ENCODE measurements around the gene S100A6.

S100A6 gene

GRCh38 chr1:153550827-153551500 lies 15.2 kb upstream of the S100A6 start:
- Histone ChIP-seq H3K4me3 (ENCODE audit: control insufficient read depth in 1 of 7, extremely low read depth in 1 of 7, insufficient read depth in 4 of 7, low read depth in 2 of 7, low read length in 6 of 7) (peak overlapping the region in 1 of 7 experiments; percentile 17), H3K36me3 (ENCODE audit: control insufficient read depth in 4 of 4, insufficient read depth in 4 of 4, low read length in 3 of 4) (no peaks in the 10 kb centered on the region), H3K27ac (ENCODE audit: insufficient read depth in 1 of 2, low read depth in 1 of 2, low read length in 2 of 2, poor library complexity in 1 of 2, severe bottlenecking in 2 of 2) (peak overlapping the region in 1 of 2 experiments; percentile 8), H3K4me1 (ENCODE audit: control extremely low read depth in 1 of 4, control insufficient read depth in 4 of 4, insufficient read depth in 4 of 4, low read length in 3 of 4) (peaks cover 0 to 76% (median 41%) of the 10 kb centered on the region in 4 experiments), H3K27me3 (replicated peaks in 2 of 5; ENCODE audit: control insufficient read depth in 4 of 5, insufficient read depth in 5 of 5, low read length in 4 of 5) (no peaks in the 10 kb centered on the region), H3K9me3 (ENCODE audit: control extremely low read depth in 1 of 5, control insufficient read depth in 4 of 5, insufficient read depth in 2 of 5, low read depth in 1 of 5, low read length in 4 of 5) (no peaks in the 10 kb centered on the region)
- WGBS (ENCODE audit: insufficient coverage) = 31% methylated on average over 9 of the region's 10 CpGs
- DNase-seq = peak in 2 of 3 donors; percentile 49 to 50
- POLR2A ChIA-PET = no interaction called here
- CTCF ChIA-PET = interaction anchor here (1.1 to 6.8 kb wide), 6 partner anchors 9 to 77 kb away, joined by 3 to 64 read pairs (median 14); partner anchors contain the start of genes S100A1, S100A2 and S100A6

GRCh38 chr1:153550398-153550758 lies 14.6 kb upstream of the S100A6 start:
- 100% methylated on average over 2 of the region's 4 CpGs for WGBS (ENCODE audit: insufficient coverage)
- Histone ChIP-seq H3K9me3 (ENCODE audit: control extremely low read depth in 1 of 5, control insufficient read depth in 4 of 5, insufficient read depth in 2 of 5, low read depth in 1 of 5, low read length in 4 of 5) (no peaks in the 10 kb centered on the region), H3K27me3 (replicated peaks in 2 of 5; ENCODE audit: control insufficient read depth in 4 of 5, insufficient read depth in 5 of 5, low read length in 4 of 5) (no peaks in the 10 kb centered on the region), H3K27ac (ENCODE audit: insufficient read depth in 1 of 2, low read depth in 1 of 2, low read length in 2 of 2, poor library complexity in 1 of 2, severe bottlenecking in 2 of 2) (peak overlapping the region in 1 of 2 experiments; percentile 8), H3K4me1 (ENCODE audit: control extremely low read depth in 1 of 4, control insufficient read depth in 4 of 4, insufficient read depth in 4 of 4, low read length in 3 of 4) (peaks cover 0 to 82% (median 47%) of the 10 kb centered on the region in 4 experiments), H3K36me3 (ENCODE audit: control insufficient read depth in 4 of 4, insufficient read depth in 4 of 4, low read length in 3 of 4) (no peaks in the 10 kb centered on the region), H3K4me3 (ENCODE audit: control insufficient read depth in 1 of 7, extremely low read depth in 1 of 7, insufficient read depth in 4 of 7, low read depth in 2 of 7, low read length in 6 of 7) (no peak overlapping the region)
- POLR2A ChIA-PET = no interaction called here
- CTCF ChIA-PET = interaction anchor here (1.0 to 6.8 kb wide), 6 partner anchors 9 to 27 kb away, joined by 3 to 64 read pairs (median 14); partner anchors contain the start of genes S100A2 and S100A6
- DNase-seq = no peak

GRCh38 chr1:153549741-153550397 lies 14.1 kb upstream of the S100A6 start:
- H3K4me1 ChIP-seq (ENCODE audit: control extremely low read depth in 1 of 4, control insufficient read depth in 4 of 4, insufficient read depth in 4 of 4, low read length in 3 of 4) = peaks cover 0 to 87% (median 52%) of the 10 kb centered on the region in 4 experiments

GRCh38 chr1:153548722-153549688 lies 13.2 kb upstream of the S100A6 start, which contains the start of gene S100A3:
Gene S100A3, minus strand, starts transcription at chr1:153549258. Its CDS starts 773 bp downstream, at chr1:153548485.
- no peak within 1 kb of the TSS for H3K4me3 ChIP-seq (ENCODE audit: control insufficient read depth in 1 of 7, extremely low read depth in 1 of 7, insufficient read depth in 4 of 7, low read depth in 2 of 7, low read length in 6 of 7)
- CTCF ChIA-PET = interaction anchor here (1.6 to 6.8 kb wide), 5 partner anchors 13 to 23 kb away, joined by 8 to 64 read pairs (median 15); partner anchors contain the start of gene S100A6
- H3K4me1 ChIP-seq (ENCODE audit: control extremely low read depth in 1 of 4, control insufficient read depth in 4 of 4, insufficient read depth in 4 of 4, low read length in 3 of 4) = peaks cover 0 to 89% (median 55%) of the 10 kb centered on the region in 4 experiments
- no peaks in the 10 kb centered on the region for H3K27me3 ChIP-seq (replicated peaks in 2 of 5; ENCODE audit: control insufficient read depth in 4 of 5, insufficient read depth in 5 of 5, low read length in 4 of 5)
- H3K36me3 ChIP-seq (ENCODE audit: control insufficient read depth in 4 of 4, insufficient read depth in 4 of 4, low read length in 3 of 4) = peaks cover 0 to 7% (median 5%) of the 10 kb centered on the region in 4 experiments
- POLR2A ChIA-PET = no interaction called here
- 95% methylated on average over 9 of the region's 14 CpGs for WGBS (ENCODE audit: insufficient coverage)
- no peaks in the 10 kb centered on the region for H3K9me3 ChIP-seq (ENCODE audit: control extremely low read depth in 1 of 5, control insufficient read depth in 4 of 5, insufficient read depth in 2 of 5, low read depth in 1 of 5, low read length in 4 of 5)
- no peak within 1 kb of the TSS for H3K27ac ChIP-seq (ENCODE audit: insufficient read depth in 1 of 2, low read depth in 1 of 2, low read length in 2 of 2, poor library complexity in 1 of 2, severe bottlenecking in 2 of 2)
- DNase-seq = no peak

More at GRCh38 chr1:153549741-153550397, 14.1 kb upstream of the S100A6 start:
- ChIA-PET CTCF (interaction anchor here (1.0 to 6.8 kb wide), 5 partner anchors 10 to 28 kb away, joined by 3 to 64 read pairs (median 15); partner anchors contain the start of gene S100A6), POLR2A (no interaction called here)
- Histone ChIP-seq H3K27ac (ENCODE audit: insufficient read depth in 1 of 2, low read depth in 1 of 2, low read length in 2 of 2, poor library complexity in 1 of 2, severe bottlenecking in 2 of 2) (no peak overlapping the region), H3K9me3 (ENCODE audit: control extremely low read depth in 1 of 5, control insufficient read depth in 4 of 5, insufficient read depth in 2 of 5, low read depth in 1 of 5, low read length in 4 of 5) (no peaks in the 10 kb centered on the region), H3K36me3 (ENCODE audit: control insufficient read depth in 4 of 4, insufficient read depth in 4 of 4, low read length in 3 of 4) (no peaks in the 10 kb centered on the region), H3K27me3 (replicated peaks in 2 of 5; ENCODE audit: control insufficient read depth in 4 of 5, insufficient read depth in 5 of 5, low read length in 4 of 5) (no peaks in the 10 kb centered on the region), H3K4me3 (ENCODE audit: control insufficient read depth in 1 of 7, extremely low read depth in 1 of 7, insufficient read depth in 4 of 7, low read depth in 2 of 7, low read length in 6 of 7) (no peak overlapping the region)
- 100% methylated on average over 4 of the region's 6 CpGs for WGBS (ENCODE audit: insufficient coverage)
- no peak for DNase-seq

- Histone ChIP-seq H3K27ac (ENCODE audit: insufficient read depth in 1 of 2, low read depth in 1 of 2, low read length in 2 of 2, poor library complexity in 1 of 2, severe bottlenecking in 2 of 2) (no peak overlapping the region), H3K36me3 (ENCODE audit: control insufficient read depth in 4 of 4, insufficient read depth in 4 of 4, low read length in 3 of 4) (peaks cover 5 to 19% (median 17%) of the 10 kb centered on the region in 4 experiments), H3K9me3 (ENCODE audit: control extremely low read depth in 1 of 5, control insufficient read depth in 4 of 5, insufficient read depth in 2 of 5, low read depth in 1 of 5, low read length in 4 of 5) (no peaks in the 10 kb centered on the region), H3K27me3 (replicated peaks in 2 of 5; ENCODE audit: control insufficient read depth in 4 of 5, insufficient read depth in 5 of 5, low read length in 4 of 5) (no peaks in the 10 kb centered on the region), H3K4me3 (ENCODE audit: control insufficient read depth in 1 of 7, extremely low read depth in 1 of 7, insufficient read depth in 4 of 7, low read depth in 2 of 7, low read length in 6 of 7) (no peak overlapping the region), H3K4me1 (ENCODE audit: control extremely low read depth in 1 of 4, control insufficient read depth in 4 of 4, insufficient read depth in 4 of 4, low read length in 3 of 4) (peaks cover 0 to 89% (median 54%) of the 10 kb centered on the region in 4 experiments)
- POLR2A ChIA-PET = no interaction called here
- DNase-seq = no peak
- CTCF ChIA-PET = interaction anchor here (0.7 to 4.2 kb wide), 4 partner anchors 12 to 24 kb away, joined by 3 to 17 read pairs (median 8); partner anchors contain the start of gene S100A6
- 97% methylated on average over 15 of the region's 19 CpGs for WGBS (ENCODE audit: insufficient coverage)
Observed at GRCh38 chr1:153547560-153548551, 12.1 kb upstream of the S100A6 start.

Measured in common myeloid progenitor, CD34-positive (primary cell).